HG02973 (cell line): ENCODE measurements around the gene CLASP1.

Experiments used
- ATAC-seq: cut with Tn5 transposase; IDR thresholded peaks from one replicate; pipeline ENCODE4 v1.9.1; 2021; ENCODE audit warnings: moderate library complexity; ENCODE audit not compliant: unreplicated experiment

The CLASP1 gene

DNA sequence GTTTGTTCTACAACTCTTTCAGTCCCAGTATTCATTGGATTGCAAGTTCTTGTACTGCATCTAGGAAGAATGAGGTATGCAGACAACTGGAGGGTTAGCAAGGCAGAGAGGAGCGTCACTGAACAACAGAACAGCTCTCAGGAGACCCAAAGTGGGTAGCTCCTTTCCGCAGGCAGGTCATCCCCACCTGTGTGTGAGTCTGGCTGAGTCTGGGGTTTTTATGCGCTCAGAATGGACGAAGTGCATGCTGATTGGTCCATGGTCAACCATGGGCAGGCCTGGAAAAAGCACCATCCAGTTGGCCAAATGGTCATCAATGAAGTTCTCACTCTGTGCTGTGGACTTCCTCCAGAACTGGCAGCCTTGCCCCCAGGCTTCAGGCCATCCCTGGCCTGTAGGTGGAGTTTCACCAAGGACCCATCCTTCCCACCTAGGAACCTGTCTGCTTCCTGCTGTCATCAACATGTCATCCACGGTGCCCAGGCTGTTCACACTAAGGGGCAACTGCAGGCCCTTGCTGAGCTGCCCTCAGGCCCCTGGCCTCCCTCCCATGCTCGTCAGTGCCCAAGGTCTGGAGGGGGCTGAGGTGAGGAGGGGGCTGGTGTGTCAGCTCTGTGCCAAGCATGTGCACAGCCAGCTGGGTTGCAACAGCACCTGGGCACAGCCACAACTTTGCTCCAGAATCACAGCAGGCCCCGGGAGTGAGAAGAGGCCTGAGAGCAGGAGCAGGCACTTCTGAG lies 353.2 kb downstream of the CLASP1 start:
- no peak for ATAC-seq

DNA sequence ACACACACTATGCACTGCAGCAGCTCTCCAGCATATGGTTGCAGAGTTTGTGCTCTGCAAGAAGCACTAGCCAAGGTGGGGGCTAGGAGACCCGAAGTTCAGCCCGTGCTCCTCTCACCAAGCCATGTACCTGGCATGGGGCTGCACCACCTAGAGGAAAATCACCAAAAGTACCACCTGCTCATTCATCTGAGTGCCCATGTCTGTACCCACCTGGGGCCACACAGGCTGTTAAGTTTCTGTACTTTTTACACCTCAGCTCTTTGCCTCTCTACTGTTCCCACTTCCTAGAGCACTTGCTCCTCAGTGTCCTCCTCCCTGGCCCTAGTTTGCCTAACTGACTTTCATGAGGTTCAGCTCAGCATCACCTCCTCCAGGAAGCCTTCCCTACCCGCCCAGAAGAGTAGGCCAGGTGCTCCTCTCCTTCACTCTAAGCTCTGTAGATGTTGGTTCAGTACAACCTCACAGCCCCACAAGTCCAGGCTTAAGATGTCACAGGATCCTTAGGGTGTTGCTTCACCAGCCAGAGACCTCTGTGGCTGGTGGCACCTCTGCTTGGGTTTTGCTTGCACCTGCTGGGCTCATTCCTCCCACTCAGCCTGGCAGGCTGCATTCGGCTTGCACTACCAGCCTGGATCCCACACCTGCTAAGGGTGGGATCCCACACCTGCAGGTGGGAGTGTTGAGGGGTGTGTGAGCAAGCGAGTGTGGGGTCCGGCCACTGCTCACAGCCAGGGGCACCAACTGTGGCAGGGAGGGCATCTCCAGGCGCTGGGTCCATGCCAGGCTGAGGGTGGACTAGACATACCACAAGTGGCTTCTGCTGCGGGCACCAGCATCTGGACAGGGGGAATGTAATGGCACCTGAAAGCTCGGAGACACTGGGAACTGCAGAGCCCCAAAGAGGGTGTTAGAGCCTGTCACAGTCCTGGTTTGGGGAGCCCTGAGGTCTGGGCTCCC lies 354.1 kb downstream of the CLASP1 start:
- ATAC-seq: no peak

DNA sequence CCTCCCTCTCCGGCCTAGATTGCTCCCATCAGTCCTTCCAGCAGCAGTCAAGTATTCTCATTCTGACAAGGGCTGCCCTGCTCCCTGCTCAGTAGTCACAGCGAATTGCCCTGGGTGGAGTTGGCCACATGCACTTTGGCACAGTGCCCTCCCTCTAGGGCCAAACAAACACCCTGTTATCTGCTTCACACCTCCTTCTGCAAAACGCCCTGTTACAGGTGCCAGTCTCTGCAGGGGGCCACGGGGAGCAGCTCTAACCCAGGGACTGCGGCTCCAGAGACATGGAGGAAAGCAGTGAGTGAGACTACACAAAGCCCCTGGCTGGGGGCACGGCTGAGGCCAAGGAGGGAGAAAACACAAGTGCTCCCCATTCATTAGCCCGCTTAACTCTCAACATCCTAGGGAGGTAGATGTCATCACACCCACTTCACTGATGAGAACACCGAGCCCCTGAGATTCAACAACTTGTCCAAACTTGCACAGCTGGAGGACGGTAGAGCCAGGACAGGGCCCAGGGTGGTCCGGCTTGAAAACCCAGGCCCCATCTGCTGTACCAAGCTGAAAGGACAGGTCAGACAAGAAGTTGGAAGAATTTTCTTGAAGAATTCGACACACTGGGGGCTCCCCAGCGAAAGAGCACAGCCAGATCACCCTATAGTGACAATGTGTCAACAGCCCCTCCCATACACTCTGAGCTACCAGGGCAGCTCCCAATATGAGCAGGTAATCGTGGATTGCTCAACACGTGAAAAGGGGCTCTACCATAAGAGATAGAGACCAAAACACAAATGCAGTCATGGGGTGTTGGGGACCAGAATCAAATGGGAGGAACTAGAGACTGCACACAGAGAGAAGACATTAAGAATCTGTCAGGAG lies 355.6 kb downstream of the CLASP1 start:
- ATAC-seq: no peak

DNA sequence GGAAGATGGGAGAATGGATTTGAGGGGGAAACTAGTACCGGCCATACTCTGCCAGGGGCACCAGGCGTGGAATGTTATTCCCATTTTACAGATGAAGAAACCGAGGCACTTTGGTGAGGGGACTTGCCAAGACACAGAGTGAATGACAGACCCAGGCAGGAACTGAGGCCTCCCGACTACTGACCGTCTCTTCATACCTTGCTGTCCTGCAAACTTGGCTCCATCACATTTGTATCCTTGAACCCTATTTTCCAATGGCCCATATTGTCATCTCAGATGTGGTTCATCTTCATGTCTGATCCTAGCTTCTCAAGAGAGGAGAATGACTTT lies 358.0 kb downstream of the CLASP1 start:
- ATAC-seq: no peak

DNA sequence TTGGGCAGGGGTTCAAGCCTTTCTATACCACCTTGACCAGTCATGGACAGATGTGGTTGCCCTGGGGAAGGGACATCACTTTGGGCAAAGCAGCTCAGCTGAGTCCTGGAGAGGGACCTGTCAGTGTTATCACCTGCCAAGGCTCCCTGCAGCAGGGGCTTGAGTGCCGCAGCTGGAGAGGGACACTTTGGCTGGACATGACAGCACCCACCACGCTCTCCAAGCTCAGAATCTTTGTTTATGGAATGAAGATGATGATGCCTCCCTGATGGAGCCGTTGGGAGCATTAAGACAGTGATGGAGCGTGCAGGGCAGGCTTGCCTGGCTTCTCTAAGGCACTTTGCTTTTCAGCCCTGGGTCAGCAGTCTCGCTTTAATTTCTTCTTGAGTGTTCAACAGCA lies 360.0 kb downstream of the CLASP1 start:
- no peak for ATAC-seq

DNA sequence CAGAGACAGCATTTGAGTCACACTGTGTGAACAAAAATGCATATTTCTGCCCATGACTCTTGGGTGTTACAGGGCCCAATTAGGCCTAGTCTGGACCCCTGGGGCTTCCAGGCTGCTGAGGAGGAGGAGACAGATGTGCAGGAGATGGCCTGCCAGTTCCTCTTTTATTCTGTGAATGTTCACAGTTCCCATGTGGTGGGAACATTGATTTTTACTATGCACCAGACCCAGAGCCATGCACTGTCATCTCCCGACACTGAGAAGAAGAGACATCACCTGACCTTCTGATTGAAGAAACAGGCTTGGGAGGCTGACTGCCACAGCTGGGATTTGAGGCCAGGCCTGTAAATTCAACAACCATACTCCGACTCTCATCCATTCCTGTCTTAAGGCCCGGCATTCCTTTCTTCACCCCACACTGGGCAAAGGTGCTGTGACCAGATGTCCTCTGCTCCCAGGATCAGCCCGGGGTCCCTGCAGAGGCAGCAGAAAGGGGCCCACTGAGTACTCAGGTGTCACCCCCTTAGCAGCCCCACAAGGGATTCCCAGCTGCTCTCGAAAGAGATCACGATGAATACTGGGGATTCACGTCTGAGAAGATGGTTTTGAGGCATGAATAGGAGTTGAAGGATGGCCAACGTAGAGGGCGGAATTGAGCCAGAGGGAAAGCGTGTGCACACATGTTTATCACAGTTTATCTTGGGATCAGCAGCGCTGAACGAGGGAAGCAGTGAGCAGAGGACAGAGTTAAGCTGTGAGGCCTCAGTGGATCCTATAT lies 360.6 kb downstream of the CLASP1 start:
- ATAC-seq: no peak

DNA sequence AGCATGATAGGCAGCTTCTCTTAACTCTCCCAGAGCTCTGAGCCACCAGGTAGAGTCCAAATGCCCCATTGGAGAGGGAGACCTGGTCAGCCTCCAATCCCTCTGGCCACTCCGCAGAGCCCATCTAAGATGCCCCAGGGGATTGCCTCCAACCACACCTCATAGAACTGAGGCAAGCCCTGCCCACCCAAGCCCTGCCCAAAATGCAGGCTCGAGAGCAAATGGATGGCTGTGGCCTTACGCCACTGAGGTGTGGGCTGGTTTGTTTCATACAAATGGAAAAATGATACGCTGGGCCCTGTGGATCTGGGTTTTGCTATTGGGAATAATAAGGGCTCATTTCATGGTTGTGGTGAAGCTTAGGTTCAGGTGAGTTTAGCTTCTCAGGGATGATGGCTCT lies 361.3 kb downstream of the CLASP1 start:
- ATAC-seq: no peak
